NCI-H1417 (cell line): ENCODE measurements around the gene ZNF207.
"Not testable (repeated sequence)": the region's sequence is repeated elsewhere in the genome, so short reads cannot be mapped to it uniquely, and the experiment has no call there.

Source experiments
- DNase-seq, 3 experiments: peaks; one replicate each; lab custom pipeline; 2025; lab: John Stamatoyannopoulos, UW

The ZNF207 gene

GRCh38 chr17:32335046-32335445 lies 14.9 kb upstream of the ZNF207 start:
- DNase-seq = no peak

GRCh38 chr17:32335687-32336086 lies 14.3 kb upstream of the ZNF207 start:
- no peak for DNase-seq

- peak in 2 of 3 experiments; percentile 30 to 71 for DNase-seq
Measured at GRCh38 chr17:32341141-32341856, 8.7 kb upstream of the ZNF207 start.

GRCh38 chr17:32341857-32342602 lies 7.9 kb upstream of the ZNF207 start, which contains the start of gene C17orf75:
Gene C17orf75 (minus strand): TSS chr17:32342173. CDS start chr17:32342139, 34 bp downstream.
- peak; percentile 74 to 87 (median 83) for DNase-seq

- DNase-seq = peak in 2 of 3 experiments; percentile 30 to 52
Measured at GRCh38 chr17:32342603-32343325, 7.2 kb upstream of the ZNF207 start.

GRCh38 chr17:32345951-32346600 lies 3.9 kb upstream of the ZNF207 start:
- DNase-seq = no peak

- no peak for DNase-seq
Measured at GRCh38 chr17:32348483-32348800, 1.5 kb upstream of the ZNF207 start.

- no peak for DNase-seq
Measured at GRCh38 chr17:32349503-32349853, 479 bp upstream of the ZNF207 start.

GRCh38 chr17:32350666-32351418 lies 885 bp downstream of the ZNF207 start:
- peak in 2 of 3 experiments; percentile 49 to 83 for DNase-seq

- DNase-seq = not testable (repeated sequence)
Measured at GRCh38 chr17:32352734-32353133, 2.8 kb downstream of the ZNF207 start.

- no peak for DNase-seq
Measured at GRCh38 chr17:32355649-32356377, 5.9 kb downstream of the ZNF207 start.

GRCh38 chr17:32356378-32356743 lies 6.4 kb downstream of the ZNF207 start:
- DNase-seq = no peak

- no peak for DNase-seq
Measured at GRCh38 chr17:32356750-32357149, 6.8 kb downstream of the ZNF207 start.

- no peak for DNase-seq
Measured at GRCh38 chr17:32357615-32358014, 7.7 kb downstream of the ZNF207 start.

GRCh38 chr17:32361270-32361669 lies 11.3 kb downstream of the ZNF207 start:
- DNase-seq = no peak

- no peak for DNase-seq
Measured at GRCh38 chr17:32370426-32370825, 20.5 kb downstream of the ZNF207 start.

- no peak for DNase-seq
Measured at GRCh38 chr17:32382526-32383223, 32.7 kb downstream of the ZNF207 start.

- no peak for DNase-seq
Measured at GRCh38 chr17:32383926-32384434, 34.0 kb downstream of the ZNF207 start.

GRCh38 chr17:32385121-32385520 lies 35.2 kb downstream of the ZNF207 start:
- DNase-seq = no peak

GRCh38 chr17:32385971-32386370 lies 36.0 kb downstream of the ZNF207 start:
- DNase-seq = no peak
